Kidney (tissue), 14 donors: ENCODE measurements around the gene DEPDC5. TPM values are rescaled to one million over a fixed set of nuclear protein-coding genes. Genes with fewer than 3 reads are reported as not detected.

Source experiments
- DNase-seq, 5 donors: peaks; one replicate each; pipeline ENCODE4 v3.0.0-alpha.2; 2013 to 2020
- FAIRE-seq: peaks from 2 replicates; lab custom pipeline; 2012; peaks lifted over from hg19 to GRCh38; lab: Jason Lieb, UNC
- H3K27ac ChIP-seq, 2 donors: one replicate each; pipeline ENCODE4 v1.7.0; 2013; ENCODE audit warnings: low read depth in 2 of 2, low read length in 2 of 2, inconsistent platforms in 1 of 2
- H3K27me3 ChIP-seq: one replicate; pipeline ENCODE4 v1.7.1; 2013; ENCODE audit warnings: low read length, inconsistent platforms; ENCODE audit not compliant: control insufficient read depth, insufficient read depth
- H3K36me3 ChIP-seq, 3 donors: one replicate each; pipeline versions ENCODE4 v1.7.0 to v1.7.1; 2013; ENCODE audit warnings: low read length in 3 of 3, control low read depth in 1 of 3, inconsistent platforms in 1 of 3; ENCODE audit not compliant: insufficient read depth in 3 of 3, control insufficient read depth in 2 of 3
- H3K4me1 ChIP-seq, 3 donors: one replicate each; pipeline versions ENCODE4 v1.7.0 to v1.7.1; 2013; ENCODE audit warnings: low read length in 3 of 3, inconsistent platforms in 1 of 3, low read depth in 1 of 3; ENCODE audit not compliant: control insufficient read depth in 2 of 3, insufficient read depth in 2 of 3
- H3K4me3 ChIP-seq, 3 donors: one replicate each; pipeline versions ENCODE4 v1.7.0 to v1.8.1; 2013; ENCODE audit warnings: low read length in 3 of 3, control low read depth in 1 of 3, inconsistent platforms in 1 of 3
- H3K9ac ChIP-seq, 3 donors: one replicate each; pipeline versions ENCODE4 v1.7.0 to v1.7.1; 2013; ENCODE audit warnings: low read length in 3 of 3, control low read depth in 1 of 3, inconsistent platforms in 1 of 3
- H3K9me3 ChIP-seq, 3 donors: one replicate each; pipeline versions ENCODE4 v1.7.0 to v1.7.1; 2013; ENCODE audit warnings: low read length in 3 of 3, control low read depth in 1 of 3, inconsistent platforms in 1 of 3; ENCODE audit not compliant: control insufficient read depth in 2 of 3, insufficient read depth in 1 of 3
- intact Hi-C: fragments of 100-400 bp; cut with DNase I; formaldehyde crosslinking; loops from one replicate; pipeline ENCODE4 v1.11.1; 2022
- polyA plus RNA-seq: library from polyadenylated mRNA; stranded (reverse); fragments of 350-450 nt; fragmentation: Illumina TruSeq; extraction: RNeasy Lipid Tissue Mini Kit (QIAGEN cat#74804); gene quantifications from one replicate; pipeline ENCODE4 v1.2.3, GENCODE V29; 2014; ENCODE audit warnings: low read depth, low replicate concordance; ENCODE audit not compliant: insufficient read depth
- total RNA-seq: library from RNA; stranded (reverse); fragmentation: NEBNext Ultra II Directional; extraction: Animal tissue kit (Norgen Biotek cat#: 25700); gene quantifications from one replicate; pipeline ENCODE4 v1.2.1, GENCODE V29; 2021
- TF ChIP-seq, protein P1 (sequence below): IDR thresholded peaks from 3 replicates; pipeline ENCODE4 v1.5.1; 2012; ENCODE audit warnings: mild to moderate bottlenecking, moderate library complexity, borderline replicate concordance; ENCODE audit not compliant: insufficient read depth; ENCODE audit errors: extremely low read depth
- donor health status: control.
- donor health status: control.
- donor health status: control.
- donor health status: control.
- donor health status: control.
- donor health status: DM: yes; HTN: yes; CAD: no.
- donor health status: Normal renal cell carcinoma (clear cell type).

Gene DEPDC5
- total and polyA plus RNA-seq, 2 donors from 2014 or later: 12.1 to 27.3 TPM

DNA sequence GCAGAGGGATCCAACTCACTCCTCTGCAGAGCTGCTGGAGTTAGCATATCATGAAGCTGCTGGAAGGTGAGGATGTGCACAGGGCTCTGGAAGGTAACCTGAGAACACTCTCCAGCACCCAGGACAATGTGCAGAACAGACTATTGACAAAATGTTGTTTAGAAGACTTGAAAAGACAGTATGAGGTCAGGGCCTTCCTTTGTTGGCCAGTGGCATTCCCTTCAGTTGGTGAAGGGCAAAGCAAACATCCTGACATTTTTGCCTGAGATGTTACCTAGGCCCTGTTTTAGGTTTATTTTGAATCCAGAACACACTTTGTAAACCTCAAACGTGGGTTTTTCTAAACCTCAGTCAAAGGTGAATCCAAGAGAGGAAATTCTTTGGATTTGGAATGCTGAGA, 67.8 kb downstream of the DEPDC5 start:
- H3K9me3 ChIP-seq: no peaks in the 10 kb centered on the region
- DNase-seq (no peak), FAIRE-seq (no peak)
- intact Hi-C loops: no loop called here
- H3K27ac ChIP-seq: no peak overlapping the region
- H3K27me3 ChIP-seq: no peaks in the 10 kb centered on the region
- no peaks in the 10 kb centered on the region for H3K4me1 ChIP-seq
- no peak overlapping the region for H3K4me3 ChIP-seq
- peaks cover 4 to 62% (median 45%) of the 10 kb centered on the region in 3 donors for H3K36me3 ChIP-seq
- TF ChIP-seq, protein P1, sequence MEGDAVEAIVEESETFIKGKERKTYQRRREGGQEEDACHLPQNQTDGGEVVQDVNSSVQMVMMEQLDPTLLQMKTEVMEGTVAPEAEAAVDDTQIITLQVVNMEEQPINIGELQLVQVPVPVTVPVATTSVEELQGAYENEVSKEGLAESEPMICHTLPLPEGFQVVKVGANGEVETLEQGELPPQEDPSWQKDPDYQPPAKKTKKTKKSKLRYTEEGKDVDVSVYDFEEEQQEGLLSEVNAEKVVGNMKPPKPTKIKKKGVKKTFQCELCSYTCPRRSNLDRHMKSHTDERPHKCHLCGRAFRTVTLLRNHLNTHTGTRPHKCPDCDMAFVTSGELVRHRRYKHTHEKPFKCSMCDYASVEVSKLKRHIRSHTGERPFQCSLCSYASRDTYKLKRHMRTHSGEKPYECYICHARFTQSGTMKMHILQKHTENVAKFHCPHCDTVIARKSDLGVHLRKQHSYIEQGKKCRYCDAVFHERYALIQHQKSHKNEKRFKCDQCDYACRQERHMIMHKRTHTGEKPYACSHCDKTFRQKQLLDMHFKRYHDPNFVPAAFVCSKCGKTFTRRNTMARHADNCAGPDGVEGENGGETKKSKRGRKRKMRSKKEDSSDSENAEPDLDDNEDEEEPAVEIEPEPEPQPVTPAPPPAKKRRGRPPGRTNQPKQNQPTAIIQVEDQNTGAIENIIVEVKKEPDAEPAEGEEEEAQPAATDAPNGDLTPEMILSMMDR: no peak
- H3K9ac ChIP-seq: no peak overlapping the region

DNA sequence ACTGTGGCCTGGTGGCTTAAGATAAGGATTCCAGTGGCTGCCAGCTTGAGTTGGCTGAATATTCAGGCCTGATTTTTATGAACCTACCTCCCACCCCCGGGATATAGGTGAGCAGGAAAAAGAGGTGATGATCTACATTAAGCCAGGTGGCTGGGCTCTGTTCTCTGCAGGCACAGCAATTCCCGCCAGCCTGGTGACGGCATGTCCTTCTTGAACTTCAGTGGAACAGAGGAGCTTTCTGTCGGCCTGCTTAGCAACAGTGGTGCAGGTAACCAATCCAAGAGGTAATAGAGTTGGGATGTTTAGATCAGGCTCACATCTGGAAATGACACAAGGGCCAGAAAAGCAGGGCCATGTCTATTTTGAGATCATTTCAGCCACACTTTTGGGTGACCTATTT, 68.7 kb downstream of the DEPDC5 start:
- DNase-seq (no peak), FAIRE-seq (no peak)
- TF ChIP-seq, protein P1: no peak
- Histone ChIP-seq H3K36me3 (peaks cover 4 to 56% (median 42%) of the 10 kb centered on the region in 3 donors), H3K4me3 (no peak overlapping the region), H3K27me3 (no peaks in the 10 kb centered on the region), H3K4me1 (no peaks in the 10 kb centered on the region), H3K9ac (no peak overlapping the region), H3K27ac (no peak overlapping the region), H3K9me3 (no peaks in the 10 kb centered on the region)
- intact Hi-C loops: no loop called here

DNA sequence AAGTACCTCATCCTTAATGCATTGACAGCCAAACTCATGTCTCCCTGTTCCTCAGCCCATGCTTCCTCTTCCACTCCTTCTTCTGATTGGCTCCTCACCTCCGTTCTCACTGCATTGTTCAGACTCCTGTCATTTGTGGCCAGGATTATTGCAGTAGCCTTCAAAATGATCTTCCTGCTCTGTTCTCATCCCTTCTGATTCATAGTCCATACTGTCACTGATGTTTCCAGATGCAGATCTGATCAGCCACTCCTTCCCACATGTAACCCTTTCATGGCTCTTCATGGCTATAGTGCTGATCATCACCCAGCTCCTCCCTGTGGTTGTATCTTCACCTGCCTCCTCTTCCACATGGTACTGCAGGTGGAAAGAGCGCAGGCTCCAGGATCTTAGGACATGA, 71.7 kb downstream of the DEPDC5 start:
- intact Hi-C loops: no loop called here
- Histone ChIP-seq H3K4me3 (no peak overlapping the region), H3K9ac (no peak overlapping the region), H3K4me1 (no peaks in the 10 kb centered on the region), H3K36me3 (peaks cover 0 to 33% (median 29%) of the 10 kb centered on the region in 3 donors), H3K9me3 (no peaks in the 10 kb centered on the region), H3K27me3 (no peaks in the 10 kb centered on the region), H3K27ac (no peak overlapping the region)
- TF ChIP-seq, protein P1: no peak
- DNase-seq: no peak
- FAIRE-seq: no peak

DNA sequence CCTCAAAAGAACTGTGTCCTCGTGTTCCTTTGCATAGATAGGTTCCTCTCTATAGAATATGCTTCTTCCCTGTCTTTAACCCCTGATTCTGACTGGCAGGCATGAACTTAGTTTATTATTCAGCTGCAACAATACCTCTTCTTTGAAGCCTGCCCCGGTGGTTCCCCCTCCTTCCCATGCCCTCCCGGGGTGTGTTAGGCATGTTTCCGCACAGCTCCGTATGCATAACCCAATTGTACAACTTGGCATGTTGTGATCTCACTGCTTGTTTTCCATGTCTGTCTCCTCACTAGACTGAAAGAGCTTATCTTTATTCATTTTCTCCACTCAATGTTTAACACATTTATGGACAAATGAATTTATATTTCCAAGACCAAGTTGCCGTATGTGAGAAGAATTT, 72.6 kb downstream of the DEPDC5 start:
- Histone ChIP-seq H3K27ac (no peak overlapping the region), H3K9me3 (no peaks in the 10 kb centered on the region), H3K4me1 (no peaks in the 10 kb centered on the region), H3K36me3 (peaks cover 0 to 25% (median 20%) of the 10 kb centered on the region in 3 donors), H3K9ac (no peak overlapping the region), H3K4me3 (no peak overlapping the region), H3K27me3 (no peaks in the 10 kb centered on the region)
- TF ChIP-seq, protein P1: no peak
- DNase-seq: no peak
- no peak for FAIRE-seq
- intact Hi-C loops: no loop called here
